ENCODE data around the gene TBC1D23. TPM values are rescaled to one million over a fixed set of nuclear protein-coding genes. Genes with fewer than 3 reads are reported as not detected.
"Not testable (repeated sequence)": the region's sequence is repeated elsewhere in the genome, so short reads cannot be mapped to it uniquely, and the experiment has no call there.

Gene TBC1D23
- total RNA-seq, 4 donors from 2014 or later: 21.2 to 32.8 (median 26.9) TPM

GRCh38 chr3:100238599-100238998 lies 22.2 kb upstream of the TBC1D23 start:
- 100% methylated on average over 1 of the region's 1 CpG for WGBS
- no peaks in the 10 kb centered on the region for H3K36me3 ChIP-seq

GRCh38 chr3:100242471-100242870 lies 18.3 kb upstream of the TBC1D23 start:
- H3K36me3 ChIP-seq; H3K4me3 ChIP-seq; intact Hi-C loops (cut with DNase I); H3K27ac ChIP-seq (replicated peaks in 1 of 4); DNase-seq (ENCODE audit: extremely low spot score); H3K4me1 ChIP-seq; H3K27me3 ChIP-seq: not testable (repeated sequence)
- WGBS: 91% methylated on average over 1 of the region's 1 CpG
- H3K9me3 ChIP-seq: peaks cover 0 to 20% (median 13%) of the 10 kb centered on the region in 4 donors

More at GRCh38 chr3:100238599-100238998, 22.2 kb upstream of the TBC1D23 start:
- intact Hi-C loops (cut with DNase I): loop anchor here (10.0 kb wide), 1 partner anchor 64 kb away; no protein-coding TSS in a partner anchor
- Histone ChIP-seq H3K9me3 (peaks cover 0 to 20% (median 14%) of the 10 kb centered on the region in 4 donors), H3K27ac (replicated peaks in 1 of 4) (no peak overlapping the region), H3K4me1 (peaks cover 0 to 3% (median 0%) of the 10 kb centered on the region in 4 donors), H3K27me3 (no peaks in the 10 kb centered on the region), H3K4me3 (no peak overlapping the region)
- no peak for DNase-seq (ENCODE audit: extremely low spot score)
- TF ChIP-seq CTCF (IDR thresholded peaks at IDR 0.05): no peak
- TF ChIP-seq POLR2A (IDR thresholded peaks at IDR 0.05; ENCODE audit: low read depth): no peak
- TF ChIP-seq EP300 (IDR thresholded peaks at IDR 0.05): no peak
- no peak for TF ChIP-seq POLR2AphosphoS5 (IDR thresholded peaks at IDR 0.05)

- DNase-seq (ENCODE audit: extremely low spot score): no peak
- H3K4me1 ChIP-seq: no peaks in the 10 kb centered on the region
- intact Hi-C loops (cut with DNase I): no loop called here
- H3K4me3 ChIP-seq: no peak overlapping the region
- H3K27me3 ChIP-seq: no peaks in the 10 kb centered on the region
- H3K36me3 ChIP-seq: no peaks in the 10 kb centered on the region
- no peak overlapping the region for H3K27ac ChIP-seq (replicated peaks in 1 of 4)
- TF ChIP-seq POLR2A (IDR thresholded peaks at IDR 0.05; ENCODE audit: low read depth) (no peak), CTCF (IDR thresholded peaks at IDR 0.05) (no peak), EP300 (IDR thresholded peaks at IDR 0.05) (no peak), POLR2AphosphoS5 (IDR thresholded peaks at IDR 0.05) (no peak)
- H3K9me3 ChIP-seq: peaks cover 0 to 3% (median under 1%) of the 10 kb centered on the region in 4 donors
Observed at GRCh38 chr3:100244264-100244663, 16.5 kb upstream of the TBC1D23 start.

GRCh38 chr3:100245136-100245535 lies 15.7 kb upstream of the TBC1D23 start:
- no peak for TF ChIP-seq CTCF (IDR thresholded peaks at IDR 0.05)
- no peak for TF ChIP-seq POLR2AphosphoS5 (IDR thresholded peaks at IDR 0.05)
- no peak for TF ChIP-seq POLR2A (IDR thresholded peaks at IDR 0.05; ENCODE audit: low read depth)
- no peak for TF ChIP-seq EP300 (IDR thresholded peaks at IDR 0.05)
- no peak overlapping the region for H3K4me3 ChIP-seq

GRCh38 chr3:100245927-100246326 lies 14.9 kb upstream of the TBC1D23 start:
- Histone ChIP-seq H3K36me3 (no peaks in the 10 kb centered on the region), H3K4me3 (no peak overlapping the region), H3K9me3 (no peaks in the 10 kb centered on the region), H3K27me3 (no peaks in the 10 kb centered on the region), H3K27ac (replicated peaks in 1 of 4) (no peak overlapping the region), H3K4me1 (no peaks in the 10 kb centered on the region)
- 48% methylated on average over 4 of the region's 4 CpGs for WGBS
- DNase-seq (ENCODE audit: extremely low spot score): no peak
- no peak for TF ChIP-seq POLR2AphosphoS5 (IDR thresholded peaks at IDR 0.05)
- no peak for TF ChIP-seq CTCF (IDR thresholded peaks at IDR 0.05)
- TF ChIP-seq EP300 (IDR thresholded peaks at IDR 0.05): no peak
- TF ChIP-seq POLR2A (IDR thresholded peaks at IDR 0.05; ENCODE audit: low read depth): no peak
- intact Hi-C loops (cut with DNase I): no loop called here

More at GRCh38 chr3:100245136-100245535, 15.7 kb upstream of the TBC1D23 start:
- no peak for DNase-seq (ENCODE audit: extremely low spot score)
- intact Hi-C loops (cut with DNase I): no loop called here
- Histone ChIP-seq H3K9me3 (no peaks in the 10 kb centered on the region), H3K36me3 (no peaks in the 10 kb centered on the region), H3K27me3 (no peaks in the 10 kb centered on the region), H3K4me1 (no peaks in the 10 kb centered on the region), H3K27ac (replicated peaks in 1 of 4) (no peak overlapping the region)

All from esophagus muscularis mucosa (tissue), 4 donors.